Panc1 (cell line): ENCODE results near the gene YAP1.

ENCODE experiments used
- POLR2AphosphoS5 ChIP-seq: IDR thresholded peaks from 2 replicates; pipeline ENCODE4 v1.6.1; 2012; ENCODE audit warnings: mild to moderate bottlenecking, low read depth, low read length, moderate library complexity
- SIN3A ChIP-seq: IDR thresholded peaks from 2 replicates; pipeline ENCODE4 v1.6.1; 2012; ENCODE audit warnings: low read depth, mild to moderate bottlenecking, low read length, moderate library complexity, borderline replicate concordance; ENCODE audit not compliant: insufficient read depth
- TCF7L2 ChIP-seq: IDR thresholded peaks from 2 replicates; pipeline ENCODE4 v1.6.1; 2011; ENCODE audit warnings: mild to moderate bottlenecking, low read depth, low read length, inconsistent platforms
- TF ChIP-seq, protein P1 (sequence below): fragments of 450-650 bp; IDR thresholded peaks from 2 replicates; pipeline ENCODE4 v1.5.1; 2017; ENCODE audit warnings: mild to moderate bottlenecking
- TF ChIP-seq, protein P2 (sequence below), 2 experiments: IDR thresholded peaks; 2 replicates each; pipeline ENCODE4 v1.6.1; 2011 to 2012; ENCODE audit warnings: low read depth in 2 of 2, control low read depth in 1 of 2, low read length in 1 of 2, mild to moderate bottlenecking in 1 of 2, moderate library complexity in 1 of 2; ENCODE audit not compliant: insufficient read depth in 1 of 2

DNA sequence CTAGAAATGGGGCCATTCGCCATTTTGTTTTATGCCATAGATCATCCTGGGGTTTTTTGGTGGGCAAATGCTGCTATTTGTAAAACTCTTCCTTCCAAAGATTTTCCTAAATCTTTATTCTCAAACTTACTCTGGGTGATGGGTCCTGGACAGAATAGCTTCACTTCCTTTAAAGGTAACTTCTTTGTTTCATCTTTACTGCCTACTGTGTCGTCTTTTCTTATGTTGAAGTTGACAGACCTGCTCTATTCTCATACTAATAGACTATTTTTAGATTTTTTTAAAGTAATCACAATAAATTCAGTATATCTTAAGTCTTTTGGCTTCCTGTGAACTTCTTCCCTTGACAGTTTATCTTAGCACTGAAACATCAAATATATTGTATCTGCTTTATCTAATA is 98.6 kb downstream of the YAP1 start:
- TF ChIP-seq, protein P1, sequence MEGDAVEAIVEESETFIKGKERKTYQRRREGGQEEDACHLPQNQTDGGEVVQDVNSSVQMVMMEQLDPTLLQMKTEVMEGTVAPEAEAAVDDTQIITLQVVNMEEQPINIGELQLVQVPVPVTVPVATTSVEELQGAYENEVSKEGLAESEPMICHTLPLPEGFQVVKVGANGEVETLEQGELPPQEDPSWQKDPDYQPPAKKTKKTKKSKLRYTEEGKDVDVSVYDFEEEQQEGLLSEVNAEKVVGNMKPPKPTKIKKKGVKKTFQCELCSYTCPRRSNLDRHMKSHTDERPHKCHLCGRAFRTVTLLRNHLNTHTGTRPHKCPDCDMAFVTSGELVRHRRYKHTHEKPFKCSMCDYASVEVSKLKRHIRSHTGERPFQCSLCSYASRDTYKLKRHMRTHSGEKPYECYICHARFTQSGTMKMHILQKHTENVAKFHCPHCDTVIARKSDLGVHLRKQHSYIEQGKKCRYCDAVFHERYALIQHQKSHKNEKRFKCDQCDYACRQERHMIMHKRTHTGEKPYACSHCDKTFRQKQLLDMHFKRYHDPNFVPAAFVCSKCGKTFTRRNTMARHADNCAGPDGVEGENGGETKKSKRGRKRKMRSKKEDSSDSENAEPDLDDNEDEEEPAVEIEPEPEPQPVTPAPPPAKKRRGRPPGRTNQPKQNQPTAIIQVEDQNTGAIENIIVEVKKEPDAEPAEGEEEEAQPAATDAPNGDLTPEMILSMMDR, result no peak
- TF ChIP-seq POLR2AphosphoS5, result no peak
- TF ChIP-seq TCF7L2, result no peak
- no peak for TF ChIP-seq SIN3A
- TF ChIP-seq, protein P2, sequence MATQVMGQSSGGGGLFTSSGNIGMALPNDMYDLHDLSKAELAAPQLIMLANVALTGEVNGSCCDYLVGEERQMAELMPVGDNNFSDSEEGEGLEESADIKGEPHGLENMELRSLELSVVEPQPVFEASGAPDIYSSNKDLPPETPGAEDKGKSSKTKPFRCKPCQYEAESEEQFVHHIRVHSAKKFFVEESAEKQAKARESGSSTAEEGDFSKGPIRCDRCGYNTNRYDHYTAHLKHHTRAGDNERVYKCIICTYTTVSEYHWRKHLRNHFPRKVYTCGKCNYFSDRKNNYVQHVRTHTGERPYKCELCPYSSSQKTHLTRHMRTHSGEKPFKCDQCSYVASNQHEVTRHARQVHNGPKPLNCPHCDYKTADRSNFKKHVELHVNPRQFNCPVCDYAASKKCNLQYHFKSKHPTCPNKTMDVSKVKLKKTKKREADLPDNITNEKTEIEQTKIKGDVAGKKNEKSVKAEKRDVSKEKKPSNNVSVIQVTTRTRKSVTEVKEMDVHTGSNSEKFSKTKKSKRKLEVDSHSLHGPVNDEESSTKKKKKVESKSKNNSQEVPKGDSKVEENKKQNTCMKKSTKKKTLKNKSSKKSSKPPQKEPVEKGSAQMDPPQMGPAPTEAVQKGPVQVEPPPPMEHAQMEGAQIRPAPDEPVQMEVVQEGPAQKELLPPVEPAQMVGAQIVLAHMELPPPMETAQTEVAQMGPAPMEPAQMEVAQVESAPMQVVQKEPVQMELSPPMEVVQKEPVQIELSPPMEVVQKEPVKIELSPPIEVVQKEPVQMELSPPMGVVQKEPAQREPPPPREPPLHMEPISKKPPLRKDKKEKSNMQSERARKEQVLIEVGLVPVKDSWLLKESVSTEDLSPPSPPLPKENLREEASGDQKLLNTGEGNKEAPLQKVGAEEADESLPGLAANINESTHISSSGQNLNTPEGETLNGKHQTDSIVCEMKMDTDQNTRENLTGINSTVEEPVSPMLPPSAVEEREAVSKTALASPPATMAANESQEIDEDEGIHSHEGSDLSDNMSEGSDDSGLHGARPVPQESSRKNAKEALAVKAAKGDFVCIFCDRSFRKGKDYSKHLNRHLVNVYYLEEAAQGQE (IDR thresholded peaks at IDR 0.05; ENCODE audit: insufficient read depth in 1 of 2, low read depth in 2 of 2, low read length in 1 of 2), result no peak
